K562 (cell line): ENCODE data around the gene CREB3L4. TPM values are rescaled to one million over a fixed set of nuclear protein-coding genes. Genes with fewer than 3 reads are reported as not detected.

Experiments
- ERF ChIP-seq: fragments of 450-650 bp; formaldehyde crosslinking; IDR thresholded peaks from 2 replicates; pipeline ENCODE4 v1.4.0; 2020; ENCODE audit warnings: mild to moderate bottlenecking, mixed read lengths
- FOSL1 ChIP-seq: fragments of 200-800 bp; sonication (Bioruptor generic); conservative IDR thresholded peaks from 2 replicates; pipeline ENCODE4 v1.6.1; 2016; ENCODE audit warnings: missing genetic modification characterization, missing compliant biosample characterization
- FUS ChIP-seq: fragments of 200-400 bp; formaldehyde crosslinking; optimal IDR thresholded peaks from 2 replicates; pipeline ENCODE3; 2017; ENCODE audit warnings: low read depth, low read length
- HMG20A ChIP-seq: fragments of 450-650 bp; formaldehyde crosslinking; conservative IDR thresholded peaks from 2 replicates; pipeline ENCODE4 v1.4.0; 2020; ENCODE audit warnings: mild to moderate bottlenecking, mixed read lengths
- HMGN3 ChIP-seq: IDR thresholded peaks from 2 replicates; pipeline ENCODE4 v1.6.1; 2011; ENCODE audit warnings: borderline replicate concordance, low read depth, mild to moderate bottlenecking, mixed read lengths, low read length; ENCODE audit not compliant: insufficient read length; ENCODE audit errors: extremely low read depth
- NR2C1 ChIP-seq, 2 experiments: fragments of 450-650 bp; IDR thresholded peaks; 2 replicates each; pipeline ENCODE4 v1.6.1; 2017; ENCODE audit warnings: mild to moderate bottlenecking in 2 of 2, antibody characterized with exemption in 1 of 2, inconsistent platforms in 1 of 2, missing compliant biosample characterization in 1 of 2, missing genetic modification characterization in 1 of 2
- PHF21A ChIP-seq: fragments of 450-650 bp; IDR thresholded peaks from 2 replicates; pipeline ENCODE4 v1.6.1; 2017; ENCODE audit warnings: low read depth, borderline replicate concordance
- PTBP1 ChIP-seq: fragments of 200-400 bp; formaldehyde crosslinking; IDR thresholded peaks from 2 replicates; pipeline ENCODE4 v1.6.1; 2017; ENCODE audit warnings: low read depth, low read length
- RBM22 ChIP-seq: fragments of 200-400 bp; formaldehyde crosslinking; IDR thresholded peaks from 2 replicates; pipeline ENCODE4 v1.6.1; 2018; ENCODE audit warnings: low read length, low read depth; ENCODE audit not compliant: poor library complexity, severe bottlenecking
- ZNF253 ChIP-seq: fragments of 250-450 bp; sonication (Bioruptor Pico); conservative IDR thresholded peaks from 2 replicates; pipeline ENCODE4 v1.6.1; 2021; ENCODE audit warnings: mild to moderate bottlenecking
- ZNF3 ChIP-seq: fragments of 250-450 bp; sonication (Bioruptor Pico); IDR thresholded peaks from 2 replicates; pipeline ENCODE4 v1.5.0; 2021; ENCODE audit warnings: mild to moderate bottlenecking, moderate library complexity
- polyA plus RNA-seq, 8 experiments: library from polyadenylated mRNA; depleted of rRNA in 4 of 8; stranded (reverse) in 5 of 8; unstranded in 3 of 8; fragments of >200 nt; fragmentation: Nextera tagmentation in 2 of 8; fragmentation: Illumina TruSeq in 1 of 8; extraction: Ambion mirVana in 2 of 8; extraction: Trizol in 1 of 8; gene quantifications; 2 replicates each; pipeline versions ENCODE4 v1.2.1 to v1.2.3, GENCODE V29; 2011 to 2014; ENCODE audit warnings: inconsistent platforms in 1 of 8, missing spikeins in 1 of 8
- total RNA-seq, 7 experiments: library from RNA; depleted of rRNA in 6 of 7; stranded (reverse); fragments of >200 nt in 6 of 7; fragmentation: Illumina TruSeq in 2 of 7; extraction: Trizol in 2 of 7; gene quantifications; 2 replicates each; pipeline versions ENCODE4 v1.2.1 to v1.2.3, GENCODE V29; 2011 to 2021; ENCODE audit warnings: low replicate concordance in 1 of 7
- TF ChIP-seq, protein P1 (sequence below): fragments of 450-650 bp; IDR thresholded peaks from 2 replicates; pipeline ENCODE4 v1.7.1; 2018; ENCODE audit warnings: mild to moderate bottlenecking, low read depth; ENCODE audit not compliant: partially characterized antibody
- TF ChIP-seq, protein P2 (sequence below): fragments of 450-650 bp; conservative IDR thresholded peaks from 2 replicates; pipeline ENCODE4 v1.6.1; 2016; ENCODE audit warnings: missing genetic modification characterization, low read depth, mild to moderate bottlenecking, control low read depth, missing compliant biosample characterization
- TF ChIP-seq, protein P3 (sequence below): fragments of 200-800 bp; sonication (Bioruptor generic); IDR thresholded peaks from 2 replicates; pipeline ENCODE4 v1.6.1; 2016; ENCODE audit warnings: missing genetic modification characterization, missing compliant biosample characterization
- TF ChIP-seq, protein P4 (sequence below): fragments of 450-650 bp; formaldehyde crosslinking; IDR thresholded peaks from 2 replicates; pipeline ENCODE4 v1.4.0; 2020; ENCODE audit warnings: mild to moderate bottlenecking, mixed read lengths

CREB3L4 gene
- total and polyA plus RNA-seq, 9 of the 15 experiments (the other 6 are each of a cell fraction or from before 2014, with no cell fraction given) = 9.9 to 18.6 (median 13.9) TPM

DNA sequence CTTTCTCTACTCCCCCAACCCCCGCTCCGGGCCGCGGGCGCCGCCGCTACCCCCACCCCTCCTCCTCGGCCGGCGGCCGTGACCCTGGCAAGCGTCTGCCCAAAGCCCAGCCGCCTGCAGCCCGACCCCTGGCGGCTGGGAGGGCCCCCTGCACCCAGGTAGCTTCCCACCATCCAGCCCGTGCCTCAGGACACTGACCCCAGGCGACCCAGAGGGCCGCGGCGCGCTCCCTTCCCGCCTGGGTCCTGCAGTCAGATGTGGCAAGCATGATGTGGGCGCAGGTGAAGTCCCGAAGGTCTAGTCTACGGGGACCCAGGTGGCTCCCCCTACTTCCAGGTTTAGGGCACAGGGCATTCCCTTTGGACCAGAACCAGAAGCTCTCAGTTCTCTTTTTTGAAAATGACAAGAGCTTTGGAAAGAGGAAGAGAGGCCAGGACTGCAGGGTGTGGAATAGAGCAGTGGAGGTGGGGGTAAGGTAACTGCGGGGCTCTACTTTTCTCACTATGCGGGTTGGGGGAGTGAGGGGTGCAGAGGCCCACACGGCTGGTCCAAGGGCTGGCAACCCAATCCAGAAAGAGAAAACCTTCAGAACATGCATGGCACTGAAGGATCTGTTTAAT lies 21.0 kb upstream of the CREB3L4 start, which contains the start of gene DENND4B (continued):
- TF ChIP-seq FUS (no peak), RBM22 (peak; percentile 34), ERF (CRISPR knock-in tag) (no peak), HMGN3 (no peak), FOSL1 (no peak; the same call in 1 of the 2 replicates), NR2C1 (IDR thresholded peaks at IDR 0.05) (peak; percentile 74), NR2C1 (tag; IDR thresholded peaks at IDR 0.05) (peak; percentile 74), PHF21A (no peak; the same call in 1 of the 2 replicates), HMG20A (CRISPR knock-in tag) (no peak), PTBP1 (no peak), ZNF3 (CRISPR knock-in tag) (no peak), ZNF253 (CRISPR knock-in tag) (no peak)
- TF ChIP-seq, protein P1, sequence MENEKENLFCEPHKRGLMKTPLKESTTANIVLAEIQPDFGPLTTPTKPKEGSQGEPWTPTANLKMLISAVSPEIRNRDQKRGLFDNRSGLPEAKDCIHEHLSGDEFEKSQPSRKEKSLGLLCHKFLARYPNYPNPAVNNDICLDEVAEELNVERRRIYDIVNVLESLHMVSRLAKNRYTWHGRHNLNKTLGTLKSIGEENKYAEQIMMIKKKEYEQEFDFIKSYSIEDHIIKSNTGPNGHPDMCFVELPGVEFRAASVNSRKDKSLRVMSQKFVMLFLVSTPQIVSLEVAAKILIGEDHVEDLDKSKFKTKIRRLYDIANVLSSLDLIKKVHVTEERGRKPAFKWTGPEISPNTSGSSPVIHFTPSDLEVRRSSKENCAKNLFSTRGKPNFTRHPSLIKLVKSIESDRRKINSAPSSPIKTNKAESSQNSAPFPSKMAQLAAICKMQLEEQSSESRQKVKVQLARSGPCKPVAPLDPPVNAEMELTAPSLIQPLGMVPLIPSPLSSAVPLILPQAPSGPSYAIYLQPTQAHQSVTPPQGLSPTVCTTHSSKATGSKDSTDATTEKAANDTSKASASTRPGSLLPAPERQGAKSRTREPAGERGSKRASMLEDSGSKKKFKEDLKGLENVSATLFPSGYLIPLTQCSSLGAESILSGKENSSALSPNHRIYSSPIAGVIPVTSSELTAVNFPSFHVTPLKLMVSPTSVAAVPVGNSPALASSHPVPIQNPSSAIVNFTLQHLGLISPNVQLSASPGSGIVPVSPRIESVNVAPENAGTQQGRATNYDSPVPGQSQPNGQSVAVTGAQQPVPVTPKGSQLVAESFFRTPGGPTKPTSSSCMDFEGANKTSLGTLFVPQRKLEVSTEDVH = peak; percentile 62
- TF ChIP-seq, protein P2, sequence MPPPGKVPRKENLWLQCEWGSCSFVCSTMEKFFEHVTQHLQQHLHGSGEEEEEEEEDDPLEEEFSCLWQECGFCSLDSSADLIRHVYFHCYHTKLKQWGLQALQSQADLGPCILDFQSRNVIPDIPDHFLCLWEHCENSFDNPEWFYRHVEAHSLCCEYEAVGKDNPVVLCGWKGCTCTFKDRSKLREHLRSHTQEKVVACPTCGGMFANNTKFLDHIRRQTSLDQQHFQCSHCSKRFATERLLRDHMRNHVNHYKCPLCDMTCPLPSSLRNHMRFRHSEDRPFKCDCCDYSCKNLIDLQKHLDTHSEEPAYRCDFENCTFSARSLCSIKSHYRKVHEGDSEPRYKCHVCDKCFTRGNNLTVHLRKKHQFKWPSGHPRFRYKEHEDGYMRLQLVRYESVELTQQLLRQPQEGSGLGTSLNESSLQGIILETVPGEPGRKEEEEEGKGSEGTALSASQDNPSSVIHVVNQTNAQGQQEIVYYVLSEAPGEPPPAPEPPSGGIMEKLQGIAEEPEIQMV (tag) = no peak
- TF ChIP-seq, protein P3, sequence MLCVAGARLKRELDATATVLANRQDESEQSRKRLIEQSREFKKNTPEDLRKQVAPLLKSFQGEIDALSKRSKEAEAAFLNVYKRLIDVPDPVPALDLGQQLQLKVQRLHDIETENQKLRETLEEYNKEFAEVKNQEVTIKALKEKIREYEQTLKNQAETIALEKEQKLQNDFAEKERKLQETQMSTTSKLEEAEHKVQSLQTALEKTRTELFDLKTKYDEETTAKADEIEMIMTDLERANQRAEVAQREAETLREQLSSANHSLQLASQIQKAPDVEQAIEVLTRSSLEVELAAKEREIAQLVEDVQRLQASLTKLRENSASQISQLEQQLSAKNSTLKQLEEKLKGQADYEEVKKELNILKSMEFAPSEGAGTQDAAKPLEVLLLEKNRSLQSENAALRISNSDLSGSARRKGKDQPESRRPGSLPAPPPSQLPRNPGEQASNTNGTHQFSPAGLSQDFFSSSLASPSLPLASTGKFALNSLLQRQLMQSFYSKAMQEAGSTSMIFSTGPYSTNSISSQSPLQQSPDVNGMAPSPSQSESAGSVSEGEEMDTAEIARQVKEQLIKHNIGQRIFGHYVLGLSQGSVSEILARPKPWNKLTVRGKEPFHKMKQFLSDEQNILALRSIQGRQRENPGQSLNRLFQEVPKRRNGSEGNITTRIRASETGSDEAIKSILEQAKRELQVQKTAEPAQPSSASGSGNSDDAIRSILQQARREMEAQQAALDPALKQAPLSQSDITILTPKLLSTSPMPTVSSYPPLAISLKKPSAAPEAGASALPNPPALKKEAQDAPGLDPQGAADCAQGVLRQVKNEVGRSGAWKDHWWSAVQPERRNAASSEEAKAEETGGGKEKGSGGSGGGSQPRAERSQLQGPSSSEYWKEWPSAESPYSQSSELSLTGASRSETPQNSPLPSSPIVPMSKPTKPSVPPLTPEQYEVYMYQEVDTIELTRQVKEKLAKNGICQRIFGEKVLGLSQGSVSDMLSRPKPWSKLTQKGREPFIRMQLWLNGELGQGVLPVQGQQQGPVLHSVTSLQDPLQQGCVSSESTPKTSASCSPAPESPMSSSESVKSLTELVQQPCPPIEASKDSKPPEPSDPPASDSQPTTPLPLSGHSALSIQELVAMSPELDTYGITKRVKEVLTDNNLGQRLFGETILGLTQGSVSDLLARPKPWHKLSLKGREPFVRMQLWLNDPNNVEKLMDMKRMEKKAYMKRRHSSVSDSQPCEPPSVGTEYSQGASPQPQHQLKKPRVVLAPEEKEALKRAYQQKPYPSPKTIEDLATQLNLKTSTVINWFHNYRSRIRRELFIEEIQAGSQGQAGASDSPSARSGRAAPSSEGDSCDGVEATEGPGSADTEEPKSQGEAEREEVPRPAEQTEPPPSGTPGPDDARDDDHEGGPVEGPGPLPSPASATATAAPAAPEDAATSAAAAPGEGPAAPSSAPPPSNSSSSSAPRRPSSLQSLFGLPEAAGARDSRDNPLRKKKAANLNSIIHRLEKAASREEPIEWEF (CRISPR knock-in tag) = no peak
- TF ChIP-seq, protein P4, sequence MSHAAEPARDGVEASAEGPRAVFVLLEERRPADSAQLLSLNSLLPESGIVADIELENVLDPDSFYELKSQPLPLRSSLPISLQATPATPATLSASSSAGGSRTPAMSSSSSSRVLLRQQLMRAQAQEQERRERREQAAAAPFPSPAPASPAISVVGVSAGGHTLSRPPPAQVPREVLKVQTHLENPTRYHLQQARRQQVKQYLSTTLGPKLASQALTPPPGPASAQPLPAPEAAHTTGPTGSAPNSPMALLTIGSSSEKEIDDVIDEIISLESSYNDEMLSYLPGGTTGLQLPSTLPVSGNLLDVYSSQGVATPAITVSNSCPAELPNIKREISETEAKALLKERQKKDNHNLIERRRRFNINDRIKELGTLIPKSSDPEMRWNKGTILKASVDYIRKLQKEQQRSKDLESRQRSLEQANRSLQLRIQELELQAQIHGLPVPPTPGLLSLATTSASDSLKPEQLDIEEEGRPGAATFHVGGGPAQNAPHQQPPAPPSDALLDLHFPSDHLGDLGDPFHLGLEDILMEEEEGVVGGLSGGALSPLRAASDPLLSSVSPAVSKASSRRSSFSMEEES (CRISPR knock-in tag) = no peak
